ENCODE data around the gene TMEM165. TPM values are rescaled to one million over a fixed set of nuclear protein-coding genes. Genes with fewer than 3 reads are reported as not detected.

Gene TMEM165
- total RNA-seq, 1 donor, result 186 TPM

- no peak for TF ChIP-seq CTCF (IDR thresholded peaks at IDR 0.05; ENCODE audit: insufficient read depth, low read depth, low read length)
- H3K4me3 ChIP-seq (ENCODE audit: low read depth, low read length), result no peak overlapping the region
- DNase-seq (ENCODE audit: low read depth), result no peak
Measured at GRCh38 chr4:55393461-55394320, 2.1 kb upstream of the TMEM165 start.

GRCh38 chr4:55395218-55395528 is 584 bp upstream of the TMEM165 start:
- DNase-seq (ENCODE audit: low read depth), result no peak
- peak; percentile 10 for TF ChIP-seq CTCF (IDR thresholded peaks at IDR 0.05; ENCODE audit: insufficient read depth, low read depth, low read length)
- H3K4me3 ChIP-seq (ENCODE audit: low read depth, low read length), result peak overlapping the region; percentile 92

GRCh38 chr4:55396308-55397125 is 760 bp downstream of the TMEM165 start:
- H3K4me3 ChIP-seq (ENCODE audit: low read depth, low read length), result peak overlapping the region; percentile 92
- no peak for TF ChIP-seq CTCF (IDR thresholded peaks at IDR 0.05; ENCODE audit: insufficient read depth, low read depth, low read length)
- peak; percentile 56 for DNase-seq (ENCODE audit: low read depth)

- H3K4me3 ChIP-seq (ENCODE audit: low read depth, low read length), result peak overlapping the region; percentile 92
- DNase-seq (ENCODE audit: low read depth), result peak; percentile 23
- no peak for TF ChIP-seq CTCF (IDR thresholded peaks at IDR 0.05; ENCODE audit: insufficient read depth, low read depth, low read length)
Measured at GRCh38 chr4:55397126-55397436, 1.3 kb downstream of the TMEM165 start.

GRCh38 chr4:55397520-55398321 is 2.0 kb downstream of the TMEM165 start:
- DNase-seq (ENCODE audit: low read depth), result peak; percentile 92
- H3K4me3 ChIP-seq (ENCODE audit: low read depth, low read length), result peak overlapping the region; percentile 92
- no peak for TF ChIP-seq CTCF (IDR thresholded peaks at IDR 0.05; ENCODE audit: insufficient read depth, low read depth, low read length)

- peak; percentile 59 for DNase-seq (ENCODE audit: low read depth)
- TF ChIP-seq CTCF (IDR thresholded peaks at IDR 0.05; ENCODE audit: insufficient read depth, low read depth, low read length), result no peak
- H3K4me3 ChIP-seq (ENCODE audit: low read depth, low read length), result peak overlapping the region; percentile 92
Measured at GRCh38 chr4:55398461-55398860, 2.7 kb downstream of the TMEM165 start.

Data from fibroblast of villous mesenchyme (primary cell).